Erythroblast (primary cell): ENCODE results near the gene SLC5A5.
"Not testable (repeated sequence)": the region's sequence is repeated elsewhere in the genome, so short reads cannot be mapped to it uniquely, and the experiment has no call there.

Source experiments
- DNase-seq, 2 experiments: peaks; one replicate each; lab custom pipeline; 2025; lab: John Stamatoyannopoulos, UW
- GATA1 ChIP-seq: IDR thresholded peaks from 2 replicates; pipeline ENCODE4 v1.6.1; 2011; ENCODE audit warnings: low read depth, mild to moderate bottlenecking, control low read depth, low read length, moderate library complexity
- POLR2A ChIP-seq: IDR thresholded peaks from 2 replicates; pipeline ENCODE4 v1.6.1; 2011; ENCODE audit warnings: mild to moderate bottlenecking, low read length

The SLC5A5 gene

DNA sequence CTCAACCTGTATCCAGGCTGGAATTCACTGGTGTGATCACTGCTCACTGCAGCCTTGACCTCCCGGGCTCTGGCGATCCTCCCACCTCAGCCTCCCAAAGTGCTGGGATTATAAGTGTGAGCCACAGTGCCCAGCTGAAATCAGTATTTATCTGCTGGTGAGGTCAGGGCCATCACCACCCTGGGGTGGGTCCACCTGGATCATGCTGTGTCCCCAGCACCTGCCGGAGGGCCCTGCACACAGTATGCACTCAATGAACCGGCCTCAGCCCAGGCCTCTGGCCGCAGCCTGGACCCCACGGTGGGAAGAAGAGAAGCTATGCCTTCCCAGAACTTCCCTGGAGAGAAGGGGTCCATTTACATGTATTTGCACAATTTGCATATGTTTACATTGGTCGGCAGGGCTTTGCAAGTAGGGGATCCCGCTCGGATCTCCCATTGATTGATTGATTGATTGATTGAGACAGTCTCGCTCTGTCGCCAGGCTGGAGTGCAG, 2.6 kb upstream of the SLC5A5 start:
- TF ChIP-seq GATA1 (no peak), POLR2A (no peak)
- DNase-seq, result no peak

DNA sequence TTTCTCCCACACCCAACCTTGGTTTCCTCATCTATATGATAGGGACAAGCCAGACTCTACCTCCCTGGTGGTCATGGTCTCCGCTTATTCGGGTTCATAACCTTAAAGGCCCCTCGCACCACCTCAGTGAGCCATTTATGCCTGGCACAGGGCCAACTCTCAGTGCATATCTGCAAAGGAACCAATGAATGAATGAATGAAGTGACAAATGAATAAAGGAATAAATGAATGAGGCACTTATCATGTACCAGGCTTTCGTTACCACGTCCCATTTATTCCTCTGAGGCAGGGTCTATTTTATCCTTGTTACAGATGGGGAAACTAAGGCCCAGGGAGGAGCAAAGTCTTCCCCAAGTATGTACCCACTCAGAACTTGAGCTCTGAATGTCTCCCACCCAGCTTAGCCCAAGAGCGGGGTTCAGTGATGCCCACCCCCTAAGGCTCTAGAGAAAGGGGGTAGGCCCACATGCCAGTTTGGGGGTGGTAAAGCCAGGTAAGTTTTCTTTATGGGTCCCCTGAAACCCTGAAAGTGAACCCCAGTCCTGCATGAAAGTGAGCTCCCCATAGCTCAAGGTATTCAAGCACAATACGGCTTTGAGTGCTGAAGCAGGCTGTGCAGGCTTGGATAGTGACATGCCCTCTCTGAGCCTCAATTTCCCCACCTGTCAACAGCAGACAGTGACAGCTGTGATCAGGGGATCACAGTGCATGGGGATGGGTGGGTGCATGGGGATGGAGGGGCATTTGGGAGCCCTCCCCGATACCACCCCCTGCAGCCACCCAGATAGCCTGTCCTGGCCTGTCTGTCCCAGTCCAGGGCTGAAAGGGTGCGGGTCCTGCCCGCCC, 490 bp upstream of the SLC5A5 start:
- DNase-seq, result no peak
- no peak for TF ChIP-seq GATA1
- no peak for TF ChIP-seq POLR2A

DNA sequence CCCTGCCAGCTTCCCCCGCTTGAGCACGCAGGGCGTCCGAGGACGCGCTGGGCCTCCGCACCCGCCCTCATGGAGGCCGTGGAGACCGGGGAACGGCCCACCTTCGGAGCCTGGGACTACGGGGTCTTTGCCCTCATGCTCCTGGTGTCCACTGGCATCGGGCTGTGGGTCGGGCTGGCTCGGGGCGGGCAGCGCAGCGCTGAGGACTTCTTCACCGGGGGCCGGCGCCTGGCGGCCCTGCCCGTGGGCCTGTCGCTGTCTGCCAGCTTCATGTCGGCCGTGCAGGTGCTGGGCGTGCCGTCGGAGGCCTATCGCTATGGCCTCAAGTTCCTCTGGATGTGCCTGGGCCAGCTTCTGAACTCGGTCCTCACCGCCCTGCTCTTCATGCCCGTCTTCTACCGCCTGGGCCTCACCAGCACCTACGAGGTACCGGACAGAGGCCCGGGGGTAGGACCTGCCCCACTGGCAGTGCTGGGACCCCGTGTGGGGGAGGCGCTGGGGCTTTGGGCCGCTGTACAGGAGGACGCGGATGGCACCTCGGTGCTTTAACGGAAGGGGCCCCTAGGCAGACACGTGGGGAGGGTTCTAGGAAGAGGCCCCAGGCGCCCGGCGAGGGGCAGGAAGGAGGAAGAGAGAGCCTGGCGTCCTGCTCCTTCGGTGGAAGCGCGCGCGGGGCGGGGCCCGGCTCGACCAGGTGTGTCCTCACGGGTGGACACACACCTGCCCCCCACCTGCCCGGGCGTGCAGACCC, 681 bp downstream of the SLC5A5 start:
- TF ChIP-seq GATA1, result no peak
- TF ChIP-seq POLR2A, result no peak
- peak in 1 of 2 experiments; percentile 17 for DNase-seq

DNA sequence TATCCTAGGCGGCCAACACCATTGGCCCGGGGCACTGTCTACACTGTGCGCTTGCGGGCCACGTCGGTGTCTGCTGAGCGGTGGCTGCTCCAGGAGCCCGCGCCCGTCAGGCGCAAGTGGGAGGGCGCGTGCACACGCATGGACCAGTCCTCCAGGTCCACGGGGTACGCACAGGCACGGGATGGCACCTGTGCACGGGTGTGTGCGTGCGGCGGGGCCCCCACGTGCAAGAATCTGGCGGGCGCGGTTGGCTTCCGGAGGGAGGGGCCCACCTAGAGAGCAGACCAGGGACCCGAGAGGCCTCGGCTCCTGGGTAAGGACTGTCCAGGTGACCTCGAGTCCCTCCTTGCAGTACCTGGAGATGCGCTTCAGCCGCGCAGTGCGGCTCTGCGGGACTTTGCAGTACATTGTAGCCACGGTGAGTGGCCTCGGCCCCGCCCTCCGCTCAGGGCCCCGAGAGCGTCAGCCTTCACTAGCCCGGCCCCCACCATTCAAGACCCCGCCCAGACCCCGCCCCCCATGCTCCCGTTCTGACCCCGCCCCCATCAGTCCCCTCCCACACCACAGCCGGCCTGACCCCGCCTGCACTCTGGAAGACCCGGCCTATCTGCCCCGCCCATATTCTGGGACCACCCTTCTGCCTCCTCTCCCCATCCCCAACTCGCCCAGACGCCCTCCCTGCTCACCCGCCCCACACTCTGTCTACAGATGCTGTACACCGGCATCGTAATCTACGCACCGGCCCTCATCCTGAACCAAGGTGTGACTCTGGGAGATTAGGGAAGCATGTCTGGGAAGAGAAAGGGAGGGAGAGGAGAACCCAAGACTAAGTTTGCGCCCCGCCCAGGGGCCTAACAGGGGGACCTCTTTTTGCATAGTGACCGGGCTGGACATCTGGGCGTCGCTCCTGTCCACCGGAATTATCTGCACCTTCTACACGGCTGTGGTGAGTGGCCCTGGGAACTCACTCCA, 2.3 kb downstream of the SLC5A5 start:
- no peak for TF ChIP-seq GATA1
- no peak for TF ChIP-seq POLR2A
- peak; percentile 65 to 74 for DNase-seq

DNA sequence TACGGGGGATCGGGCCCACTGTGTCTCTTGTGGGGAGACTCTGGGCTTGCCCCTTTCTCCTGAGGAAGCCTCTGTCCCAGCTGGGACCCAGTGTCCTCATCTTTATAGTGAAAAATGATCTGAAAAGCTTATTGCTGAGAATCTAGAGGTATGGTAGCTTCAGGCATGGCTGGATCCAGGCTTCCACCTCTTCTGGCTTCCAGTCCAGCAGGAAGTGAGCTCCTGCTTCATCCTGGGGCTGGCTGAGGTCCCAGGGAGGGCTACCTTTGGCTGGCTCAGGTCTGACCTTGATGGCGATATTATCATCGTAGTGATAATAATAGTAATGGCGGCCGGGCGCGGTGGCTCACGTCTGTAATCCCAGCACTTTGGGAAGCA, 3.0 kb downstream of the SLC5A5 start:
- no peak for TF ChIP-seq GATA1
- TF ChIP-seq POLR2A, result no peak
- no peak for DNase-seq

DNA sequence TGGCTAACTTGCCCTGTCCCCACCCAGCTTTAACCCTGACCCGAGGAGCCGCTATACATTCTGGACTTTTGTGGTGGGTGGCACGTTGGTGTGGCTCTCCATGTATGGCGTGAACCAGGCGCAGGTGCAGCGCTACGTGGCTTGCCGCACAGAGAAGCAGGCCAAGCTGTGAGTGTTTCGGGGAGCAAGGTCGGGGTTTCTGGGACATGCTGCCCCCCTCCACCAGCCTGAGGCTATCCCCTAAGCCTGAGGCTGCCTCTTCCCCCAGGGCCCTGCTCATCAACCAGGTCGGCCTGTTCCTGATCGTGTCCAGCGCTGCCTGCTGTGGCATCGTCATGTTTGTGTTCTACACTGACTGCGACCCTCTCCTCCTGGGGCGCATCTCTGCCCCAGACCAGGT, 6.0 kb downstream of the SLC5A5 start:
- TF ChIP-seq GATA1 (no peak), POLR2A (no peak)
- no peak for DNase-seq

DNA sequence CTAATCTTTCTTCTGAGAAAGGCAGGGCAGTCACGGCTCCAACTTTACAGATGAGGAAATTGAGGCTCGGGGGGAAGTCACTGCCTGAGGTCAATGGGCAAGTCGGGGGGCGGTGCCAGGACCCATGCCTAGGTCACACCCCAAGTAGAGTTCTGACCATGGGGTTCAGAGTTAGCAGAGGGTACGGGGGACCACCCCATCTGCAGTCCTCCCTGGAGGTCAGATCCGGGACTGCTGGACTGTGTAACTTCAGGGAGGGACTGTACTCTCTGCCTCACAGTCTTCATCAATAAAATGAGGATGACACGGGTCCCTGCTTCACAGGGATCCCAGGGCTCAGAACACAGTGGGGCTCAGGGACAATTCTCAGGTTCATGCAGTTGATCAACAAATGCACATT, 7.7 kb downstream of the SLC5A5 start:
- no peak for DNase-seq
- TF ChIP-seq POLR2A, result no peak
- no peak for TF ChIP-seq GATA1

DNA sequence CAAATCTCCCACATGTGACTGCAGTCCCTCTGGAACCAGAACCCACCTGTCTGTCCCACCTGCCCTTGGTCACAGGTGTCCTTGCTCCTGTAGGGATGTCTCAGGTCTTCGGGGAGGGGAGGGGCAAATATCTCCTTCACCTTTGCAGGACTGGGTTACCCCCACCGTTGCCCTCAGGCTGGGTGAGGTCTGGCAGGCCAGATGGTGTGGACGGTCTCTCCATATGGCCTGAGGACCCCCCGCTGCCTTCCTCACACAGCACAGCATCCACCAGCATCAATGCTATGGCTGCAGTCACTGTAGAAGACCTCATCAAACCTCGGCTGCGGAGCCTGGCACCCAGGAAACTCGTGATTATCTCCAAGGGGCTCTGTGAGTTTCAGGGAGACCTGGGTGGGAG, 10.0 kb downstream of the SLC5A5 start:
- no peak for TF ChIP-seq POLR2A
- no peak for DNase-seq

DNA sequence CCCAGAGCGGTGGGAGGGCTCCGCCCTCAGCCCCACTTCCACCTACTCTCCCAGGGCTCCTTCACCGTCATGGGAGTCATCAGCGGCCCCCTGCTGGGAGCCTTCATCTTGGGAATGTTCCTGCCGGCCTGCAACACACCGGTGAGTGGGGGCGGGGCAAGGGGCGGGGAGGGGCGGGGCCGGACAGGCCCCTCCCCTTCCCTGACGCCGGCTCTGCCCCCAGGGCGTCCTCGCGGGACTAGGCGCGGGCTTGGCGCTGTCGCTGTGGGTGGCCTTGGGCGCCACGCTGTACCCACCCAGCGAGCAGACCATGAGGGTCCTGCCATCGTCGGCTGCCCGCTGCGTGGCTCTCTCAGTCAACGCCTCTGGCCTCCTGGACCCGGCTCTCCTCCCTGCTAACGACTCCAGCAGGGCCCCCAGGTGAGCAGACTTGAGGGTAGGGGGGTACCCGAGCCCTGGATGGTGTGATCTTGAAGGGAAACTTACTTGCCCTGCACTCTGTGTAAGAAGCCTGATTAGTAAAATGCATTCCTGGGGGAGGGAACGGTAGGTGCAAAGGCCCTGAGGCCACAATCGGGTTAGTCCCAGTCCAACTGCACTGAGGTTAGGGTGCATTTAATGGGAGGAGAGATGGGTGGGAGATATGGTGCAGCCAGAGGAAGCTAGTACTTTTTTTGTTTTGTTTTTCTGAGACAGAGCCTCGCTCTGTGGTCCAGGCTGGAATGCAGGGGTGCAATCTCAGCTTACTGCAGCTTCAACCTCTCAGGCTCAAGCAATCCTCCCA, 12.1 kb downstream of the SLC5A5 start:
- DNase-seq, result no peak
- TF ChIP-seq GATA1 (no peak), POLR2A (no peak)

DNA sequence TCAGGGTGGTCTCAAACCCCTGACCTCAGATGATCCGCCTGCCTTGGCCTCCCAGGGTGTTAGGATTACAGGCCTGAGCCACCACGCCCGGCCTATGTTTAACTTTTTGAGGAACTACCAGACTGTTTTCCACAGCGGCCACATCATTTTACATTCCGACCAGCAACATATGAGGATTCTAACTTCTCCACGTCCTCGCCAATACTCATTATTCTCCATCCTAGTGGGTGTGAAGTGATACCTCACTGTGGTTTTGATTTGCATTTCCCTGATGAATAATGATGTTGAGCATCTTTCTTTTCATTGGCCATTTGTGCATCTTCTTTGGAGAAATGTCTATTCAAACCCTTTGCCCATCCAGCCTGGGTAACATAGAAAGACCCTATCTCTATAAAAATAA, 14.8 kb downstream of the SLC5A5 start:
- TF ChIP-seq POLR2A, result no peak
- no peak for TF ChIP-seq GATA1
- no peak for DNase-seq

DNA sequence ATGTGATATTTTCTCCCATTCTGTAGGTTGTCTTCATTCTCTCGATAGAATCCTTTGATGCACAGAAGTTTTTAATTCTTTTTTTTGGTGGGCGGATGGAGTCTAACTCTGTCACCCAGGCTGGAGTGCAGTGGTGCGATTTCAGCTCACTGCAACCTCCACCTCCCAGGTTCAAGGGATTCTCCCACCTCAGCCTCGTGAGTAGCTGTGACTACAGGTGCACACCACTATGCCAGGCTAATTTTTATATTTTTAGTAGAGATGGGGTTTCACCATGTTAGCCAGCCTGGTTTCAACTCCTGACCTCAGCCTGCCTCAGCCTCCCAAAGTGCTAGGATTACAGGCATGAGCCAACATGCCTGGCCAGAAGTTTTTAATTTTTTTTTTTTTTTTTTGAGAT, 15.5 kb downstream of the SLC5A5 start:
- DNase-seq, result not testable (repeated sequence)

DNA sequence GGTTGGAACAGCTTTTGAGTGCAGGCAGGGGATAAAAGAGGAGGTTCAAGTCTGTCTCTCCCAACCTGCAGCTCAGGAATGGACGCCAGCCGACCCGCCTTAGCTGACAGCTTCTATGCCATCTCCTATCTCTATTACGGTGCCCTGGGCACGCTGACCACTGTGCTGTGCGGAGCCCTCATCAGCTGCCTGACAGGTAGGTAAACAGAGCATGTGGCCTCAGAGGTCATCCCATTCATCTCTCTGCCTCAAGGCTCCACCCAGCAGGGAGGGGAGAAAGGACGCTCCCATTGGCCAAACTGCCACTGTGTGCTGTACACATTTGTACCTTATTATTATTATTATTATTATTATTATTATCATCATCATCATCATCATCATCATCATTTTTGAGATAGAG, 16.5 kb downstream of the SLC5A5 start:
- TF ChIP-seq POLR2A (no peak), GATA1 (no peak)
- no peak for DNase-seq

DNA sequence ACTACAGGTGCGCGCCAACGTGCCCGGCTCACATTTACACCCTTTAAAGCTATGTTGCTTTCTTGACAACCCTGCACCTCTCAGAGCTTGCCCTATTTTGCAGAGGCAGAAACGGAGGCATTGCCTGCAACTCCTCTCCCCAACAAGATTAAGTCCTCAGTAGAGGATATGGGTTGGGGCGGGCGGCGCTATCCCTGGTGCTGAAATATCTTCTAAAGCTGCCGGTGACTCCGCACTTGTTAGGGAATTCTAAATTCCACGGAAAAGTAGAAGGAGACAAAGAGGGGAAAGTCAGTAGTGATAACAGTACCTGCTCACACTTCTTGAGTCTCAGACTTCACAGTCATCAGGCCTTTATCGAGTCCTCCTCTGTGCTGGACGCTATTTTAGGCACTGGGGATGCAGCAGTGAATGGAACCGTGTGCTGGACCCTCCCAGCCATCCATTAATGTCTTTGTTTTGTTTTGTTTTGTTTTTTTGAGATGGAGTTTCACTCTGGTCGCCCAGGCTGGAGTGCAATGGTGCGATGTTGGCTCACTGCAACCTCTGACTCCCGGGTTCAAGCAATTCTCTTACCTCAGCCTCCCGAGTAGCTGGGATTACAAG, 18.0 kb downstream of the SLC5A5 start:
- TF ChIP-seq GATA1 (no peak), POLR2A (no peak)
- peak in 1 of 2 experiments; percentile 35 for DNase-seq
